ENCODE data around the gene CPNE8. TPM values are rescaled to one million over a fixed set of nuclear protein-coding genes. Genes with fewer than 3 reads are reported as not detected.
A peak's percentile ranks its signal among the peaks of the same experiment; 100 is the strongest.

Gene CPNE8
- total and polyA plus RNA-seq, 2 experiments from 2014 or later = 3.5 to 4.1 TPM

- H3K4me3 ChIP-seq = no peak overlapping the region
- in situ Hi-C loops (cut with MboI) = no loop called here
- H3K79me2 ChIP-seq (ENCODE audit: insufficient read depth) = no peaks in the 10 kb centered on the region
- no peak for DNase-seq
- H3K27ac ChIP-seq = no peak overlapping the region
- 58 to 63% methylated on average over 2 of the region's 2 CpGs for WGBS, 2 experiments (ENCODE audit: low coverage in 1 of 2, low lambda C conversion rate in 2 of 2, missing lambda C conversion rate in 2 of 2)
- H3K36me3 ChIP-seq (ENCODE audit: low read depth) = no peaks in the 10 kb centered on the region
- no peak overlapping the region for H3K4me2 ChIP-seq (ENCODE audit: unreplicated experiment)
- no peaks in the 10 kb centered on the region for H3F3A ChIP-seq (ENCODE audit: insufficient read depth)
- no peaks in the 10 kb centered on the region for H4K20me1 ChIP-seq (ENCODE audit: insufficient read depth)
- no peak for TF ChIP-seq EZH2 (IDR thresholded peaks at IDR 0.05; ENCODE audit: insufficient read depth, poor library complexity, severe bottlenecking)
- TF ChIP-seq EZH2phosphoT487 (IDR thresholded peaks at IDR 0.05; ENCODE audit: insufficient read depth, low read depth) = no peak
- no peaks in the 10 kb centered on the region for H3K9me2 ChIP-seq (ENCODE audit: insufficient read depth)
- H3K9me3 ChIP-seq (ENCODE audit: low read depth) = no peaks in the 10 kb centered on the region
- H3K9ac ChIP-seq = no peak overlapping the region
- no peaks in the 10 kb centered on the region for H3K4me1 ChIP-seq (ENCODE audit: insufficient read depth)
- H2AFZ ChIP-seq = no peak overlapping the region
- H3K27me3 ChIP-seq (replicated peaks; ENCODE audit: insufficient read depth) = no peaks in the 10 kb centered on the region
Observed at GRCh38 chr12:38838056-38838850, 67.1 kb downstream of the CPNE8 start.

- no peak overlapping the region for H2AFZ ChIP-seq
- in situ Hi-C loops (cut with MboI) = no loop called here
- H3K79me2 ChIP-seq (ENCODE audit: insufficient read depth) = no peaks in the 10 kb centered on the region
- H3K9me3 ChIP-seq (ENCODE audit: low read depth) = no peaks in the 10 kb centered on the region
- H3F3A ChIP-seq (ENCODE audit: insufficient read depth) = no peaks in the 10 kb centered on the region
- no peaks in the 10 kb centered on the region for H3K4me1 ChIP-seq (ENCODE audit: insufficient read depth)
- no peak for DNase-seq
- H3K4me3 ChIP-seq = no peak overlapping the region
- H3K27ac ChIP-seq = no peak overlapping the region
- 90 to 95% methylated on average over 5 of the region's 5 CpGs for WGBS, 2 experiments (ENCODE audit: low coverage in 1 of 2, low lambda C conversion rate in 2 of 2, missing lambda C conversion rate in 2 of 2)
- H3K9ac ChIP-seq = no peak overlapping the region
- no peaks in the 10 kb centered on the region for H3K36me3 ChIP-seq (ENCODE audit: low read depth)
- H3K27me3 ChIP-seq (replicated peaks; ENCODE audit: insufficient read depth) = no peaks in the 10 kb centered on the region
- no peak overlapping the region for H3K4me2 ChIP-seq (ENCODE audit: unreplicated experiment)
- H3K9me2 ChIP-seq (ENCODE audit: insufficient read depth) = no peaks in the 10 kb centered on the region
- no peak for TF ChIP-seq EZH2phosphoT487 (IDR thresholded peaks at IDR 0.05; ENCODE audit: insufficient read depth, low read depth)
- no peak for TF ChIP-seq EZH2 (IDR thresholded peaks at IDR 0.05; ENCODE audit: insufficient read depth, poor library complexity, severe bottlenecking)
- no peaks in the 10 kb centered on the region for H4K20me1 ChIP-seq (ENCODE audit: insufficient read depth)
Observed at GRCh38 chr12:38831715-38832114, 73.7 kb downstream of the CPNE8 start.

- H4K20me1 ChIP-seq (ENCODE audit: insufficient read depth) = no peaks in the 10 kb centered on the region
- H3K4me1 ChIP-seq (ENCODE audit: insufficient read depth) = no peaks in the 10 kb centered on the region
- no peaks in the 10 kb centered on the region for H3K79me2 ChIP-seq (ENCODE audit: insufficient read depth)
- no peak overlapping the region for H3K9ac ChIP-seq
- no peaks in the 10 kb centered on the region for H3K36me3 ChIP-seq (ENCODE audit: low read depth)
- DNase-seq = no peak
- TF ChIP-seq EZH2phosphoT487 (IDR thresholded peaks at IDR 0.05; ENCODE audit: insufficient read depth, low read depth) (no peak), EZH2 (IDR thresholded peaks at IDR 0.05; ENCODE audit: insufficient read depth, poor library complexity, severe bottlenecking) (no peak)
- H3K27me3 ChIP-seq (replicated peaks; ENCODE audit: insufficient read depth) = no peaks in the 10 kb centered on the region
- in situ Hi-C loops (cut with MboI) = no loop called here
- H3K9me3 ChIP-seq (ENCODE audit: low read depth) = no peaks in the 10 kb centered on the region
- no peak overlapping the region for H2AFZ ChIP-seq
- WGBS, 2 experiments (ENCODE audit: low coverage in 1 of 2, low lambda C conversion rate in 2 of 2, missing lambda C conversion rate in 2 of 2) = 59 to 76% methylated on average over 4 of the region's 4 CpGs
- no peaks in the 10 kb centered on the region for H3K9me2 ChIP-seq (ENCODE audit: insufficient read depth)
- H3K27ac ChIP-seq = no peak overlapping the region
- H3K4me2 ChIP-seq (ENCODE audit: unreplicated experiment) = no peak overlapping the region
- H3F3A ChIP-seq (ENCODE audit: insufficient read depth) = no peaks in the 10 kb centered on the region
- no peak overlapping the region for H3K4me3 ChIP-seq
Observed at GRCh38 chr12:38825006-38825405, 80.4 kb downstream of the CPNE8 start.

GRCh38 chr12:38823738-38824137 lies 81.7 kb downstream of the CPNE8 start:
- no peaks in the 10 kb centered on the region for H3K4me1 ChIP-seq (ENCODE audit: insufficient read depth)
- H3K4me2 ChIP-seq (ENCODE audit: unreplicated experiment) = no peak overlapping the region
- no peak for TF ChIP-seq EZH2 (IDR thresholded peaks at IDR 0.05; ENCODE audit: insufficient read depth, poor library complexity, severe bottlenecking)
- no peak for TF ChIP-seq EZH2phosphoT487 (IDR thresholded peaks at IDR 0.05; ENCODE audit: insufficient read depth, low read depth)
- no peak overlapping the region for H3K27ac ChIP-seq
- no peaks in the 10 kb centered on the region for H3K27me3 ChIP-seq (replicated peaks; ENCODE audit: insufficient read depth)
- H3K9ac ChIP-seq = no peak overlapping the region
- no peaks in the 10 kb centered on the region for H3F3A ChIP-seq (ENCODE audit: insufficient read depth)
- H3K79me2 ChIP-seq (ENCODE audit: insufficient read depth) = no peaks in the 10 kb centered on the region
- H3K9me2 ChIP-seq (ENCODE audit: insufficient read depth) = no peaks in the 10 kb centered on the region
- peak; percentile 53 for DNase-seq
- no peaks in the 10 kb centered on the region for H3K36me3 ChIP-seq (ENCODE audit: low read depth)
- H3K9me3 ChIP-seq (ENCODE audit: low read depth) = no peaks in the 10 kb centered on the region
- H2AFZ ChIP-seq = no peak overlapping the region
- in situ Hi-C loops (cut with MboI) = no loop called here
- no peaks in the 10 kb centered on the region for H4K20me1 ChIP-seq (ENCODE audit: insufficient read depth)
- H3K4me3 ChIP-seq = no peak overlapping the region
- WGBS, 2 experiments (ENCODE audit: low coverage in 1 of 2, low lambda C conversion rate in 2 of 2, missing lambda C conversion rate in 2 of 2) = 72 to 84% methylated on average over 6 of the region's 6 CpGs

All from GM23248 (cell line).